Putamen (tissue), 1 donor: ENCODE data around the gene MVB12B.
A peak's percentile ranks its signal among the peaks of the same experiment; 100 is the strongest.

ENCODE experiments used
- DNase-seq: peaks from one replicate; pipeline ENCODE4 v3.0.0-alpha.2; 2016; ENCODE audit warnings: low spot score

Gene MVB12B

GRCh38 chr9:126386776-126387175, 60.1 kb downstream of the MVB12B start:
- no peak for DNase-seq

- no peak for DNase-seq
These were observed 62.5 kb downstream of the MVB12B start for GRCh38 chr9:126388964-126389708.

DNA sequence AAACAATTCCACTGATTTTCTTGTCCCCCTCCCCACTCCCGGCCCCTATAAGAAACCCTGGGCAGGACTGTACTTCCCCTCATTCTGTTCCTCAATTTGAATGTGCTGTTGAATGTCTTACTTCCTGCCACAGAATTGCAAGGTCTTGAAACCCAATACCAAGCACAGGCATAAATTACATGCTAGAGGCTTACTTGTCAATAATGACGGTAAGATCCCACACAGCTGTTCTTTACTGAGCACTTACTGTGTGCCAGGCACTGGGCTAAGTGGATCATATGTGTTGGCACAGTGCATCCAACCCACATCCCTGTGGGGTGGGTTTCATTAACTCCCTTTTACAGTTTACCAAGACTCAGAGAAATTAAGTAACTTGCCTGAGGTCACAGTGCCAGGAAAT, 63.4 kb downstream of the MVB12B start:
- DNase-seq: no peak

- DNase-seq: no peak
These were observed 64.3 kb downstream of the MVB12B start for GRCh38 chr9:126390923-126391322.

- no peak for DNase-seq
These were observed 65.4 kb downstream of the MVB12B start for GRCh38 chr9:126391713-126392661.

DNA sequence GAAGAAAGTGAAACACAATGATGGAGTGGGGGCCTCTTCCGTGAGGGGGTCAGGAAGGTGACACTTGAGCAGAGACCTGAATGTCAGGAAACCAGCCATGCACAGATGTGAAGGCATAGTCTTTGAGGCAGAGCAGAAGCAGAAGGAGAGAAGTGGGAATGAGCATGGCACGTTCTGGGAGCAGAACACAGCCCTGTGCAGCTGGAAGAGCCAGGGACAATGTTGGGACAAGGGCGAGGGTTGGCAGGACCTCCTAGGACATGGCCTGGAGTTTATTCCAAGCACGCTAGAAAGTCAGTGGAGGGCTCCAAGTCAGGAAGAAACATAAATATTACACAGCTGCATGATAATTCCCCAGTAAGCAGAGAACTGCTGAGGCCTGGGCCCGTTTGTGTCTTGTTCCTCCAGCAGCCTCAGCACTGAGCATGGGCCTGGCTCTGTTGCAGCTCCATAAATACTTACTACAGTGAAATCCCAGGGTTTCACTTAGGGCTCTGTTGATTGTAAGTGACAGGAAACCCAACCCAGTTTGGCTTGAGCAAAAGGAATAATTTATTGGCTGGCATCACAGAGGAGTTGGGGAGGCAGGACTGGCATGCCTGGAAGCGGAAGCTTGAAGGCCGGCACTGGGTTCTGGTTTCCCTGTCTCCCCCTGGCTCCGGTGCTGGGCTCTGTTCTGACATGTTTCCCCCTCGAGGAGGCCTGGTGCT, 66.2 kb downstream of the MVB12B start:
- DNase-seq: no peak

DNA sequence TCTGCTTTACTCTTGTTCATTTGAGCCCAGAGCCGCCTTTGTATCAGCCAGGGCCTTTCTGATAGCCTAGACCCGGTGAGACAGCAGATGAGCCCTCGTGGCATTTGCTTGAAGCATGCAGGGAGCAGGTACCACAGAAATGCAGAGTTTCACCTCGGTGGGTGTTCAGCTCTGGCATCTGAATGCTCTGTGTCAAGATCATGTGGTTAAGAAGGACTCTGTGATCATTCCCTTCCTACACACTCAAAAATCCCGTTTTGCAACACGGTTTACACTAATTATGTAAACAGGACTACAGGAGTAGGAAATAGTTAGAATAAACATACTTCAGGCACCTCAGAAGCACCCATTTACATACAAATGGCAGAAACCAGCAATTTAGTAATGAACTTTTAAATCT, 67.2 kb downstream of the MVB12B start:
- DNase-seq: no peak

- no peak for DNase-seq
These were observed 68.2 kb downstream of the MVB12B start for GRCh38 chr9:126394802-126395201.

DNA sequence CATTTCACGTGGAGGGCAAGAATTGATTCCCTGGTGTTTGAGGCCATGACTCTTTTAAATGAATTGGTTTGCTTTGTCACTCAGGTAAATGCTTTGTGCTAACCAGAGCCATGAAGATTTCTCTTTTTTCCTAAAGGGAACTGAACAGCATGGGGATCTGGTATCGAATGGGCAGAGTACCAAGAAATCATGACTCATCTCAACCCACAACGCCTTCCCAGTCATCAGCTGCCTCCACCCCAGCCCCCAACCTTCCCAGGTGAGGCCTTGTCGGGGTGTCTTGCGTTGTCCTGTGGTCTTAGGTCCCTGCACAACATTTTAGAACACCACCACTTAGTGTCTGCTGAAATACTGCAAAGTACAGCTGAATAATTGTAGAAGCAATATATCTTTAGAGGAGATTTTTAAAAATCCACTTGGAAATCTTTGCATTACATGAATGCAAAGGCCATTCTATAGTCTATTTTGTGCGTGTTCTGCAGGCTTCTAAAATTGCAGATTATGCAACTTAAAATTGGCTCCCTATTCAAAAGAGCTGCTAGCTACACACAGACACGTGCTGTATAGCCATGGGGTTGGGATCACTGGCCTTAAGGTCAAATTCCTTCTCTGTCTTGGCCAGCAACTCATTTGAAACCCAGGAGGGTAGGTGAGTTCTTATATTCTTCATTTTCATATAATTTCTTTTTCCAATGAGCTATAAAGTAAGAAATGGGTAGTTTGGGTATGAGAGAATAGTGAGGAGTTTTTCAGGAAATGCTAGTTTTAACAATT, 69.0 kb downstream of the MVB12B start:
- no peak for DNase-seq

DNA sequence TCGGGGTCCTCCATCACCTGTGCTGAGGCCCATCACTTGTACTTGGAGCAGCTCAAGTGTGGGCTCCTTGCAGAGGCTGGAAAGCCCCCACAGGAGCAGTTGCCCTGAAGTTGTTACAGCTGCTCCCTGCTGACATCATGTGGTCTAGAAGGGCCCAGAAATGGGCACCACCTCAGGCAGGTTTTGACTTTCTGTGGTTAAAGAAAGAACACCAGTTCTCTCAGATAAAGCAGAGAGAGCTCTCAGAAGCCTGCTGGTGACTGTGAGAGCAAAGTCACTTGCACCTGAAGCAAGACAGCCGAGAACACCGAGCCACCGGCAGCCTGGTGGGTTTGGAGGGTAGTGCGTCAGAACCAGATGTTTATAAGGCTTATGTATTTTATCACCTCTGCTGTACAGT, 70.4 kb downstream of the MVB12B start:
- DNase-seq: no peak

DNA sequence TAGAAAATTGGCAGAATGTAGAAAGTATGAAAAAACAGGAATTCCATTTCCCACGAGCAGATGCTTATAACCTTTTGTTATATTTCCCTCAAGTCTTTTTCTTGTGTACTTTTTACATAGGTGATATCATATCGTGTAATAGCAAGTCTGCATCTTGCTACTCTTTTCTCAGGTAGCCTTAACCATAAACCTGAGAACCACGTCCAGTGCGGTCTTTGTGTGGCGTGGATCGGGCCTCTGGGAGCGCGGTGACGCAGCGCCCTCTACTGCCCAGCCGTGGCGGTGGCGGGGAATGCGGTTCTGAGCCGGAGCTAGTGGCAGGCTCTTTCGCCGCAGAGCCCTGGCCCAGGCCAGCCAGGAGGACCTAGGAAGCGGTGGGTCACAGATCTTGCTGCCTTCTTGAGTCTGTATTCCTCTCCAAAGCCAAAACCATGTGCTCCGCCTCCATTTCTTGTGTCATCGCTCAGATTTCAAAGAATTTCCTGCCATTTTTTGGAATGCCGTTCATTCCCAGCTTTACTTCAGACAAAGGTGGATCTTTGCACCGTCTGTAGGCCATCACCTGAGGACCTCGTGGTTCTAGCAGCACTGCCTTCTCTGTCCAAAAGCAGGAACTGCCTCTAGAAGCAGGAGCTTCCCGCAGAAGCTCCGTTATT, 71.9 kb downstream of the MVB12B start:
- DNase-seq: peak; percentile 78

DNA sequence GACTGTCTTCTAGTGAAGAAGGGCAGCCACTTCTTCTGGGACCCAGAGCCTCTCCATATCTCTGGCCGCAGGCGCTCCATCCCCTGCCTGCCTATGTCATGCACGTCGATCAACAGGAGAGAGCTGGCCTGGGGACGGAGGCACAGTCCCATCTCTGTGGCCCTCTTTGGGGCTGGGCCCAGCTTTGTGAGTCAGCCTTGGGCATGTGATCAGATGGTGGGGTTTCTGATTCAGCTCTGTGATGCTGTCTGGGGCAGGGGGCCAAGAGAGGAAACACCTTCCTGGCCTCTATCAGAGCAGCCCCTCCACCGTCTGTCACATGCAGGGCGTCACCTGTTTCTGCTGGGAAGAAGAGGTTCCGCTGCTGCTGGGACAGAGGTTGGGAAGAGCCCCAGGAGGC, 72.6 kb downstream of the MVB12B start:
- no peak for DNase-seq

- no peak for DNase-seq
These were observed 73.2 kb downstream of the MVB12B start for GRCh38 chr9:126399789-126400188.

- DNase-seq: no peak
These were observed 73.9 kb downstream of the MVB12B start for GRCh38 chr9:126400571-126400970.

DNA sequence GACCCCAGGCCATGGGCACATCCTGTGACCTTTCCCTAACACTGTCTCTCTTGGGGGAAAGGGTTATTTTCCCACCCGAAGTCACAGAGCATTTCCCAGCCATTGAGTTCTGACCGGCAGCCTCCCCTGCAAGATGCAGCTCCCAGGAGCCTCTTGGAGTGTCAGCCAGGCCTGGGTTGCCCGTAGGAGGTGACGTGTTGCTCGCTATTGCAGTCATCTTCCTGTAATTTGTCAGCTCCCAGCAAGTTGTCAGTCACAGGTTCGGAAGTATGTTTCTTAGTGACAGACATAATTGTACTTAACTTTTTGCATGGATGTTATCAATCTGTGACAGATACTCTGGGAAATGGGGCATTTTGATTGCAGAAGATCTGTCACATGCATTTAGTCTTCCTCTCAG, 74.5 kb downstream of the MVB12B start:
- DNase-seq: peak; percentile 79

DNA sequence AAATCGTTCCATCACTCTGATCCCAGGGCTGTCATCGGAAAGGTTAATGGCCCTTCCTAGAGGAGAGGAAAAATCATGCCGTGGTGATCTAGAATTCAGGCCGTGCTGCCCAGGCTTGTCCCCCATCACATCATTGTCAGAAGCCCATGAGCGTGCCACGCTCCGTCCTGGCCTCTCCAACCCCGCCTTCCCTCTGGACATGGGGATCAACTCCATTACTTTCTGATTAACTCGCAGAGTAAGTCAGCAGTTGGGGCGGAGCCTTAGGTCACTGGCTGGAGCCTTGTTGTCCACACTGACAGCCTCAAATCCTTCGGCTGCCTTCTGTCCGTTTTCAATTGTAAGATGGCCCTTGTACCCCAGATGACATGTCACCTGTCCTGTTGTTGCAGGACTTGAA, 75.0 kb downstream of the MVB12B start:
- no peak for DNase-seq

DNA sequence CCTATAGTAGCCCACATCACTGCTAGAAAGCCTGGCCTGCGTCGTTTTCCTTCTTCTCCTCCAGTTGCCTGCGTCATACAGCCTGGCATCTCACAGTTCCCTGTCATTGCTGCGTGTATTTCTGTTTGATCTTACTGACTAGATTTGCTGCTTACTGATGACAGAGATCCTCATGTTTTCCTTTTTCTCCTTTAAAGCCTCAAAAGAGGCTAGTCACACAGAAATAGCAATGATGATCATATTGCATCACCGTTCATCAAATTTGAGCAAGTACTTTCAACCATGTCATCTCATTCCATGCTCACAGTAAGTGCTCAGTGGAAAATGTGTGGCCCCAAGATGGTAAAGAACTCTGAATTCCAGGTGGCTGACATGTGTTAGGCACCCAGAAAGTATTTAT, 76.8 kb downstream of the MVB12B start:
- no peak for DNase-seq

DNA sequence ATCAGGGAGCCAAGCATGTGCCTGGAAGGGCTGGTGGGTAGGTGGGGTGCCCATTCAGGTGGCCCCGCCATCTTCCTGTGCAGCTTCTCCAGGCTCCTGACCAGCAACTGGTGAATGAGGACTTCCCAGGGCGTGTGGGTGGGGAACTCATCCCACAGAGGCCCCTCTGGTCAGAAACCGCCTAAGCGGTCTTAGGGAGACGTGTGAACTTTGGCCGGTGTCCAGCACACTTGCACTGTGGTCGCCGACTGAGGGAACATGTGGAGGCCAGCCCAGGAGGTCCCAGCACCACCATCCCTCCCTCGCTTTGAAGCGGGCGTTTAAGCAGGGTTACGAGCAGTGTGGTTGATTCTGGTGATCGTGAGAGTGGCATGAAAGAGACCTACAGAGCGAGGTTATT, 77.8 kb downstream of the MVB12B start:
- DNase-seq: no peak

- no peak for DNase-seq
These were observed 79.5 kb downstream of the MVB12B start for GRCh38 chr9:126406075-126406667.

- DNase-seq: no peak
These were observed 80.7 kb downstream of the MVB12B start for GRCh38 chr9:126407114-126407870.
